ENCODE results near the gene COX10. TPM values are rescaled to one million over a fixed set of nuclear protein-coding genes. Genes with fewer than 3 reads are reported as not detected.

Gene COX10
- polyA plus RNA-seq, 1 donor (not counting 4 experiments of a cell fraction or from before 2014, with no cell fraction given), result 14.3 TPM

- H3K9ac ChIP-seq (ENCODE audit: control insufficient read depth, extremely low read depth, insufficient read depth, low read length), result no peak overlapping the region
- peaks cover 2% of the 10 kb centered on the region for H3K9me1 ChIP-seq (ENCODE audit: control insufficient read depth, extremely low read depth, insufficient read depth, low read length)
- H4K20me1 ChIP-seq (ENCODE audit: control insufficient read depth, extremely low read depth, insufficient read depth, low read length), result peaks cover 12% of the 10 kb centered on the region
- no peak overlapping the region for H3K27ac ChIP-seq (ENCODE audit: control insufficient read depth, insufficient read depth, low read length)
- H3K9me3 ChIP-seq (ENCODE audit: control insufficient read depth, low read depth, low read length), result no peaks in the 10 kb centered on the region
- FAIRE-seq (no peak), DNase-seq (ENCODE audit: low read depth, low spot score) (no peak)
- peaks cover 11% of the 10 kb centered on the region for H3K4me1 ChIP-seq (ENCODE audit: control insufficient read depth, extremely low read depth, insufficient read depth, low read length)
- H2AFZ ChIP-seq (ENCODE audit: control insufficient read depth, low read length), result no peak overlapping the region
- H3K36me3 ChIP-seq (ENCODE audit: control insufficient read depth in 2 of 2, extremely low read depth in 1 of 2, insufficient read depth in 2 of 2, low read length in 2 of 2), result peaks cover 0 to 4% of the 10 kb centered on the region in 2 experiments
- no peaks in the 10 kb centered on the region for H3K79me2 ChIP-seq (ENCODE audit: control insufficient read depth, insufficient read depth, low read length)
- H3K27me3 ChIP-seq (ENCODE audit: control insufficient read depth, extremely low read depth, insufficient read depth, low read length), result no peaks in the 10 kb centered on the region
- dilution Hi-C loops (cut with MboI; ENCODE audit: extremely low pct_ligation_motif_present, low sequenced_read_pairs), result no loop called here
- H3K4me2 ChIP-seq (ENCODE audit: control insufficient read depth, extremely low read depth, insufficient read depth, low read depth, low read length), result no peak overlapping the region
- H3K4me3 ChIP-seq (ENCODE audit: control insufficient read depth in 2 of 3, extremely low read depth in 1 of 3, insufficient read depth in 2 of 3, low read depth in 1 of 3, low read length in 3 of 3), result no peak overlapping the region
- TF ChIP-seq EZH2 (IDR thresholded peaks at IDR 0.05; ENCODE audit: low read length) (no peak), CTCF (optimal IDR thresholded peaks at IDR 0.05 in 1 of 3, IDR thresholded peaks at IDR 0.05 in 1 of 3, conservative IDR thresholded peaks at IDR 0.05 in 1 of 3; ENCODE audit: extremely low read depth in 1 of 3, insufficient read depth in 2 of 3, low read length in 3 of 3) (no peak)
Observed at GRCh38 chr17:14209215-14209614, 139.9 kb downstream of the COX10 start.

- no peak for FAIRE-seq
Observed at GRCh38 chr17:14211246-14211645, 141.9 kb downstream of the COX10 start.

More at GRCh38 chr17:14211246-14211645, 141.9 kb downstream of the COX10 start:
- Histone ChIP-seq H3K79me2 (ENCODE audit: control insufficient read depth, insufficient read depth, low read length) (no peaks in the 10 kb centered on the region), H3K4me3 (ENCODE audit: control insufficient read depth in 2 of 3, extremely low read depth in 1 of 3, insufficient read depth in 2 of 3, low read depth in 1 of 3, low read length in 3 of 3) (no peak overlapping the region), H3K4me2 (ENCODE audit: control insufficient read depth, extremely low read depth, insufficient read depth, low read depth, low read length) (no peak overlapping the region), H3K9me1 (ENCODE audit: control insufficient read depth, extremely low read depth, insufficient read depth, low read length) (peaks cover 2% of the 10 kb centered on the region), H3K36me3 (ENCODE audit: control insufficient read depth in 2 of 2, extremely low read depth in 1 of 2, insufficient read depth in 2 of 2, low read length in 2 of 2) (peaks cover 0 to 4% of the 10 kb centered on the region in 2 experiments), H2AFZ (ENCODE audit: control insufficient read depth, low read length) (no peak overlapping the region), H3K9me3 (ENCODE audit: control insufficient read depth, low read depth, low read length) (no peaks in the 10 kb centered on the region), H3K9ac (ENCODE audit: control insufficient read depth, extremely low read depth, insufficient read depth, low read length) (no peak overlapping the region), H3K4me1 (ENCODE audit: control insufficient read depth, extremely low read depth, insufficient read depth, low read length) (peaks cover 4% of the 10 kb centered on the region), H3K27me3 (ENCODE audit: control insufficient read depth, extremely low read depth, insufficient read depth, low read length) (no peaks in the 10 kb centered on the region), H3K27ac (ENCODE audit: control insufficient read depth, insufficient read depth, low read length) (no peak overlapping the region), H4K20me1 (ENCODE audit: control insufficient read depth, extremely low read depth, insufficient read depth, low read length) (peaks cover 8% of the 10 kb centered on the region)
- no peak for TF ChIP-seq CTCF (optimal IDR thresholded peaks at IDR 0.05 in 1 of 3, IDR thresholded peaks at IDR 0.05 in 1 of 3, conservative IDR thresholded peaks at IDR 0.05 in 1 of 3; ENCODE audit: extremely low read depth in 1 of 3, insufficient read depth in 2 of 3, low read length in 3 of 3)
- no peak for TF ChIP-seq EZH2 (IDR thresholded peaks at IDR 0.05; ENCODE audit: low read length)
- no peak for DNase-seq (ENCODE audit: low read depth, low spot score)
- dilution Hi-C loops (cut with MboI; ENCODE audit: extremely low pct_ligation_motif_present, low sequenced_read_pairs), result no loop called here

Data from keratinocyte (primary cell).